ENCODE results near the gene PRDM12. TPM values are rescaled to one million over a fixed set of nuclear protein-coding genes. Genes with fewer than 3 reads are reported as not detected.
A peak's percentile ranks its signal among the peaks of the same experiment; 100 is the strongest.

PRDM12 gene
- polyA plus RNA-seq, 1 donor (not counting 4 experiments of a cell fraction or from before 2014, with no cell fraction given): not detected

DNA sequence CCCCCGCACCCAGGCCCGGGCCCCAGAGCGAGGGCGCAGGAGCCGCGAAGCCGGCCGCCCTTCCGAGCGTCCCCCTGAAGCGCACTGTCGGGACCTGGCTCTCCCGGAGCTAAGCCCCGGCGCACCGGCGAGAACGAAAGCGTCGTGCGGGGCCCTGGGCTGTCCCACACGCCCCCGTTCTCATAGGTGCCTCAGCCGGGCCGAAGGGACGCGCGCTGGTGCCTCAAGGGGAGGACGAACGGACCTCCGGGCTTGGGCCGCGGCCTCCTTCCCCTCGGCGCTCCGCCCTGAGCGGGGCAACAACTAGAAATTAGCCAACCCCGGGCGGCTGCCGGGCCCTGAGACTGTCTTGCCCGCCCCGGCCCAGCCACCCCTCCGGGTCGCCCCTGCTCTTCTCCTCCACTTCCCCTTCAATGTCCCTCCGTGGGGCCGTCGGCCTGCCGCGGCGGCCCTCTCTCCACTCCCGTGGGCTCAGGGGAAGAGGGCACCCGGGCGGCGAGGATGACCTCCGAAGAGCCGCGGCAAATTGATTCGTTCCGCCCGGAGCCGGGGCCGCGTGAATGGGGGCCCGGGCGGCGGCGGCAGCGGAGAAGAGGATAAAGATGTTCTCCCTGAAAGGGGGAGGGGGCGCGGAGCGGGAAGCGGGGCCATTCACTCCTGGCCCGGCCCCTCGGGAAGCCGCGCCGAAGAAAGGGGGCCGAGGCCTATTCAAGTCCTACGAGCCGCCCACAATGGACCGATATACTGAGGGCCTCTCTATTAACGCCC lies 3.5 kb upstream of the PRDM12 start:
- Histone ChIP-seq H3K27ac (ENCODE audit: control insufficient read depth, insufficient read depth, low read length) (no peak overlapping the region), H3K9ac (ENCODE audit: control insufficient read depth, extremely low read depth, insufficient read depth, low read length) (no peak overlapping the region), H3K4me2 (ENCODE audit: control insufficient read depth, extremely low read depth, insufficient read depth, low read depth, low read length) (peak overlapping the region; percentile 20), H3K79me2 (ENCODE audit: control insufficient read depth, insufficient read depth, low read length) (no peaks in the 10 kb centered on the region), H3K4me1 (ENCODE audit: control insufficient read depth, extremely low read depth, insufficient read depth, low read length) (no peaks in the 10 kb centered on the region), H3K4me3 (ENCODE audit: control insufficient read depth in 2 of 3, extremely low read depth in 1 of 3, insufficient read depth in 2 of 3, low read depth in 1 of 3, low read length in 3 of 3) (peak overlapping the region in 2 of 3 experiments; percentile 2 to 10), H2AFZ (ENCODE audit: control insufficient read depth, low read length) (peak overlapping the region; percentile 15), H3K9me1 (ENCODE audit: control insufficient read depth, extremely low read depth, insufficient read depth, low read length) (no peaks in the 10 kb centered on the region), H3K27me3 (ENCODE audit: control insufficient read depth, extremely low read depth, insufficient read depth, low read length) (peaks cover 97% of the 10 kb centered on the region), H3K9me3 (ENCODE audit: control insufficient read depth, low read depth, low read length) (no peaks in the 10 kb centered on the region), H4K20me1 (ENCODE audit: control insufficient read depth, extremely low read depth, insufficient read depth, low read length) (peaks cover 9% of the 10 kb centered on the region), H3K36me3 (ENCODE audit: control insufficient read depth in 2 of 2, extremely low read depth in 1 of 2, insufficient read depth in 2 of 2, low read length in 2 of 2) (no peaks in the 10 kb centered on the region)
- dilution Hi-C loops (cut with MboI; ENCODE audit: extremely low pct_ligation_motif_present, low sequenced_read_pairs): no loop called here
- no peak for FAIRE-seq
- DNase-seq (ENCODE audit: low read depth, low spot score): no peak
- TF ChIP-seq EZH2 (IDR thresholded peaks at IDR 0.05; ENCODE audit: low read length): peak; percentile 94
- TF ChIP-seq, protein P1, sequence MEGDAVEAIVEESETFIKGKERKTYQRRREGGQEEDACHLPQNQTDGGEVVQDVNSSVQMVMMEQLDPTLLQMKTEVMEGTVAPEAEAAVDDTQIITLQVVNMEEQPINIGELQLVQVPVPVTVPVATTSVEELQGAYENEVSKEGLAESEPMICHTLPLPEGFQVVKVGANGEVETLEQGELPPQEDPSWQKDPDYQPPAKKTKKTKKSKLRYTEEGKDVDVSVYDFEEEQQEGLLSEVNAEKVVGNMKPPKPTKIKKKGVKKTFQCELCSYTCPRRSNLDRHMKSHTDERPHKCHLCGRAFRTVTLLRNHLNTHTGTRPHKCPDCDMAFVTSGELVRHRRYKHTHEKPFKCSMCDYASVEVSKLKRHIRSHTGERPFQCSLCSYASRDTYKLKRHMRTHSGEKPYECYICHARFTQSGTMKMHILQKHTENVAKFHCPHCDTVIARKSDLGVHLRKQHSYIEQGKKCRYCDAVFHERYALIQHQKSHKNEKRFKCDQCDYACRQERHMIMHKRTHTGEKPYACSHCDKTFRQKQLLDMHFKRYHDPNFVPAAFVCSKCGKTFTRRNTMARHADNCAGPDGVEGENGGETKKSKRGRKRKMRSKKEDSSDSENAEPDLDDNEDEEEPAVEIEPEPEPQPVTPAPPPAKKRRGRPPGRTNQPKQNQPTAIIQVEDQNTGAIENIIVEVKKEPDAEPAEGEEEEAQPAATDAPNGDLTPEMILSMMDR (optimal IDR thresholded peaks at IDR 0.05 in 1 of 3, IDR thresholded peaks at IDR 0.05 in 1 of 3, conservative IDR thresholded peaks at IDR 0.05 in 1 of 3; ENCODE audit: extremely low read depth in 1 of 3, insufficient read depth in 2 of 3, low read length in 3 of 3): no peak

DNA sequence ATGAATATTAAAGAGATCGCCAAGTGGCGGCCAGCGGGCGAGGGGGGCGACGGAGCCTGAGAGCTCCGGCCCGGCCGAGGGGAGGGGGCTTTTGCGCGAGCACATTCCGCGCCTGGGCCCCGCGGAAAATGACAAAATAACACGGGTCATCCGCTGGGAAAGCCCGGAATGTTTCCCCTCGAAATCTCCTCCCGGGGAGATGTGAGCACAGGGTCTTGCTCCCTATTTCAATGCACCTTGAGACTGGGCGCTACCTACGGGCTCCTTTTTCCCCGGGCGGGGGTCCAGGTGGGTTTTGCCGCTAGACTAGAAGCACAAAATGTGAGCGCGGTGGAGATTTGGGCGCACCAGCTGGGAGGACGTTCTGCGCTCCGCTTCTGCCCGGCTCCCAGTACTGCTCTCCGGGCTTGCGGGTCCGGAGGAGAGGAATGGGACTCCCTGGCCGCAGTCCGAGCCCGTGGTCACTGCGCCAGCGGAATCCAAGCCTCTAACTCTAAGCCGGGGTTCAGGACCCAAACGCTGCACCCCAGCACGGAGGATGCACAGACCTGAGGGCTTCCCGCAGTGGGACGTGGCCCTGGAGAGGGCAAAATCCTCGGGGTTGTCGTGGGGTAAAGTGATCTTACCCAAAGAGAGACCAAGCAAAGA lies 2.8 kb upstream of the PRDM12 start:
- Histone ChIP-seq H3K36me3 (ENCODE audit: control insufficient read depth in 2 of 2, extremely low read depth in 1 of 2, insufficient read depth in 2 of 2, low read length in 2 of 2) (no peaks in the 10 kb centered on the region), H2AFZ (ENCODE audit: control insufficient read depth, low read length) (no peak overlapping the region), H3K9me1 (ENCODE audit: control insufficient read depth, extremely low read depth, insufficient read depth, low read length) (no peaks in the 10 kb centered on the region), H3K9ac (ENCODE audit: control insufficient read depth, extremely low read depth, insufficient read depth, low read length) (no peak overlapping the region), H4K20me1 (ENCODE audit: control insufficient read depth, extremely low read depth, insufficient read depth, low read length) (peaks cover 5% of the 10 kb centered on the region), H3K4me2 (ENCODE audit: control insufficient read depth, extremely low read depth, insufficient read depth, low read depth, low read length) (no peak overlapping the region), H3K4me3 (ENCODE audit: control insufficient read depth in 2 of 3, extremely low read depth in 1 of 3, insufficient read depth in 2 of 3, low read depth in 1 of 3, low read length in 3 of 3) (no peak overlapping the region), H3K27me3 (ENCODE audit: control insufficient read depth, extremely low read depth, insufficient read depth, low read length) (peaks cover 97% of the 10 kb centered on the region), H3K27ac (ENCODE audit: control insufficient read depth, insufficient read depth, low read length) (no peak overlapping the region), H3K9me3 (ENCODE audit: control insufficient read depth, low read depth, low read length) (no peaks in the 10 kb centered on the region), H3K4me1 (ENCODE audit: control insufficient read depth, extremely low read depth, insufficient read depth, low read length) (no peaks in the 10 kb centered on the region), H3K79me2 (ENCODE audit: control insufficient read depth, insufficient read depth, low read length) (no peaks in the 10 kb centered on the region)
- DNase-seq (ENCODE audit: low read depth, low spot score) (no peak), FAIRE-seq (no peak)
- TF ChIP-seq EZH2 (IDR thresholded peaks at IDR 0.05; ENCODE audit: low read length): peak; percentile 97
- TF ChIP-seq, protein P1 (optimal IDR thresholded peaks at IDR 0.05 in 1 of 3, IDR thresholded peaks at IDR 0.05 in 1 of 3, conservative IDR thresholded peaks at IDR 0.05 in 1 of 3; ENCODE audit: extremely low read depth in 1 of 3, insufficient read depth in 2 of 3, low read length in 3 of 3): no peak
- dilution Hi-C loops (cut with MboI; ENCODE audit: extremely low pct_ligation_motif_present, low sequenced_read_pairs): no loop called here
